Nasal cavity respiratory epithelium epithelial cell of viscerocranial mucosa (primary cell): Measurements from ENCODE around the gene EGLN3. TPM values are rescaled to one million over a fixed set of nuclear protein-coding genes. Genes with fewer than 3 reads are reported as not detected.

Experiments
- total RNA-seq: library from RNA; depleted of rRNA; stranded (reverse); fragments of >200 nt; gene quantifications from 2 replicates; pipeline ENCODE4 v1.2.3, GENCODE V29; 2014

EGLN3 gene
- total RNA-seq, result 7.5 and 58.7 TPM in 2 replicates

DNA sequence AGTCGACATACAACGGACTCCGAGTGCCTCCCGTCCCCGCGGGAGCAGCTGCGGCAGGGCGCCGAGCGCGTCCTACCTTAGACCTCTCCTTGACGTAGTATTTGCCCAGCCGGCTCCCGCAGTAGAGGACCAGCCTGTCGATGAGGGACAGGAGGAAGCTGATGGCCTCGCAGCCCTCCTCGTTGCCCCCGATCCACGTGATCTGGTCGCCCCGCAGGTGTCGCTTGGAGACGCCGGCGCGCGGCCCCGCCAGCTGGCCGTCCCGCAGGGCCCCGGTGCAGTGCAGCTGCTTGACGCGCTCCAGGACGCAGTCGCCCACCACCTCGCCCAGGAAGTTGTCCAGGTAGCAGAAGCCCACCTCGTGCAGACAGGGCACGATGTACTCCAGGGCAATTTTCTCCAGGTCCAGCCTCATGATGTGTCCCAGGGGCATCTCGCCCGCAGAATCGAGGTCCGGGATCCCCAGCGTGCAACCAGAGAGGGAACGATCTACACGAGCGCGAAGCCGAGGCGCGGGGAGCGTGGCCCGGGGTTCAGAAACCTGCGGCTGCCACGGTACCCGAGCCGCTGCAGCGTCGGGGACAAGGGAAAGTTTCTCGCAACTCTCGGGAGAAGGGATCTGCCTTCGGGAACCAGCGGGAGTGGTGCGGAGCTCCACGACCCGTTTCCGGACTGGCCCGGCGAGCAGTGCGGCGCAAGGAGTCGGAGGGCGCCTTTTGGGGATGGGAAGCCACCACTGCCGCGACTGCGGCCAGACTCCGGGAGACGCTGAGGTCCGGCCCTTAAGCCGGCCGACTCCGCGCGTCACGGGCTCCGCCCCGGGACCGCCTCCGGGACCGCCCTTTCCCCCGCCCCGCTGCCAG, at the start of gene EGLN3:
Gene EGLN3 (minus strand): TSS at position 755 of the 863 bp plus-strand sequence. CDS start 322 bp downstream, at position 433.

